Astrocyte of the spinal cord (primary cell): ENCODE results near the gene WDR72.

Source experiments
- DNase-seq: peaks from one replicate; pipeline ENCODE4 v3.0.0; 2011; ENCODE audit warnings: low read depth, low spot score
- H3K4me3 ChIP-seq: 2 replicates; pipeline ENCODE4 v1.5.1; 2011; ENCODE audit warnings: low read depth, mild to moderate bottlenecking, low read length, moderate library complexity
- CTCF ChIP-seq: IDR thresholded peaks from 2 replicates; pipeline ENCODE4 v1.5.1; 2012; ENCODE audit warnings: low read depth, mild to moderate bottlenecking, low read length, inconsistent platforms
- in situ Hi-C: cut with HindIII; loops from 2 replicates; pipeline ENCODE4 v1.10.0; 2017; ENCODE audit warnings: low sequenced_read_pairs

WDR72 gene

DNA sequence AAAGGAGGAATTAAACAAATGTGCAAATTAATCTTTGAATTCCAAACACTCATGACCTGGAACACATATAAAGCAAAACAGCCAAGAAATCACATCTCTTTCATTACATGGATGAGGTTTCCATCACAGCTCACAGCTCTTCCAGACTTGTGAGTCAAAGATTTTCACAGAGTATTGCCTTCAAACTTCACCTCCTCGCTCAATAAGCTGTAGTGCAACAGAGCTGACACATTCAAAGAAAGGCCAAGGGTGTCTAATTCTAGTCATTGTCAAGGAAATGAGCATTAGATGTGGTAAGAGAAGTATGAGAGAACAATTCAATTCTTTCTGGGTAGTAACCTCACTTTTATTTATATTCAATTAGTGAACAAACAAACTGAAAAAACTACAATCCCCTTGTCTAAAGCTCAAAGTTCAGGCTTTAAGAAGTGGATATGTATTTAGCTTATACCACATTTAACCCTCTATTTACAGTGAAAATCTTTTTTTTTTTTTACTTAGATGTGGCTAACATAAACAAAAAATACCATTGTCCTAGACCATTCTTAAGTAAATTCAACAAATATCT is 11.9 kb downstream of the WDR72 start:
- in situ Hi-C loops: no loop called here
- H3K4me3 ChIP-seq: no peak overlapping the region
- TF ChIP-seq CTCF: no peak
- no peak for DNase-seq

DNA sequence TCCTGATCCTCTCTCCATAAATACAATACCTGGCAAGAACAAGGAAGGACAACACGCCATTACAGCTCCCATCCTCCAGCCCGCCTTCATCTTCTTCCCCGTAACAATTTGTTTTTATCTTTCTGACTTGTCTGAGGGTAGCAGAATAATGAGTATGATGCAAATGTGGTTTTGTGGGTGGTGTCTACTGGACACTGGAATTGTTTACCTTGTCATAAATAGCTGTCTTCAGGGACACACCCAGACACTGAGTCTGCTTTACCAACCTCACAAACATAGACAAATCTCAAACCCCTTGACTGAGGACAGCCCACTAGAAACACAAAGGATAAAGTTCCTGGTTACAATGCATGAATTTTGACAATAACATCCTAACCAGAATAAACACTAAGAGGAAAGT is 13.4 kb downstream of the WDR72 start:
- no peak for TF ChIP-seq CTCF
- in situ Hi-C loops: no loop called here

DNA sequence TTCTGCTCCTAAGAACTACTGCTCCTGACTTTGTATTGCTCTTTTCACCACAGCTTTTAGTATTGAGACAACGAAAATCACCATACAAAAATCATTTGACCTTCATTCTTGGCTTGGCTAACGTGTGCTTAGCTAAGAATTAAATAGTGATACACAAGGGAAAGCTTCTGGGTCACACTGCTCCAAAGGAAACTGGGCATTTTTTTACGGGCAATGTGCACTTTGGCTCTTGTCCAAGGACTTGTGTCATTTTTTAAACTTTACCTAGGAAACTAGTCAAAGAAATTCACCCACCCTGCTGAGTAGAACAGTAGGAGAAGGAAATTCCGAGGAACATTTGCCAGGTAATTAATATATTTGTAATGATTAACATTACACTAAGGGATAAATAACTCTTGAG is 19.8 kb downstream of the WDR72 start:
- in situ Hi-C loops: no loop called here
- H3K4me3 ChIP-seq: no peak overlapping the region
- no peak for DNase-seq
- no peak for TF ChIP-seq CTCF

More for the DNA sequence above, 13.4 kb downstream of the WDR72 start:
- no peak overlapping the region for H3K4me3 ChIP-seq
- DNase-seq: no peak

DNA sequence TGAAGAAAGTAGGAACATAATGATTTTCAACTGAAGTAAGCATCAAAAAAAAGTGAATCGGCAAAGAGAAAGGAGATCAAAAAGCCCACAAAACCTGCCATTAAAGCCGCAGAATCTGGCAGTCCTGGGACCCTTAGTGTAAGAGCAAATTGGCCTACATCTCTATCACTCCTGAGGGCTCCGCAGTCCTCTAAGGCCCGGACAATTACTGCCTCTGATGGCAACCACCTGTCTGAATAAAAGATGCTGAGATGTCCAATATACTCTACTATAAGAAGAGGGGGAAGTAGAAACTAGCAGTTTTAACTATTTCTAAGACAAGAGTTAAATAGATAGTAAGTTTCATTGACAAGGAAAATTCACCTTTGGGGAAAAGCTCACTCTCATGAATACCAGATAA is 20.3 kb downstream of the WDR72 start:
- in situ Hi-C loops: no loop called here
- no peak for TF ChIP-seq CTCF
- no peak for DNase-seq
- H3K4me3 ChIP-seq: no peak overlapping the region

DNA sequence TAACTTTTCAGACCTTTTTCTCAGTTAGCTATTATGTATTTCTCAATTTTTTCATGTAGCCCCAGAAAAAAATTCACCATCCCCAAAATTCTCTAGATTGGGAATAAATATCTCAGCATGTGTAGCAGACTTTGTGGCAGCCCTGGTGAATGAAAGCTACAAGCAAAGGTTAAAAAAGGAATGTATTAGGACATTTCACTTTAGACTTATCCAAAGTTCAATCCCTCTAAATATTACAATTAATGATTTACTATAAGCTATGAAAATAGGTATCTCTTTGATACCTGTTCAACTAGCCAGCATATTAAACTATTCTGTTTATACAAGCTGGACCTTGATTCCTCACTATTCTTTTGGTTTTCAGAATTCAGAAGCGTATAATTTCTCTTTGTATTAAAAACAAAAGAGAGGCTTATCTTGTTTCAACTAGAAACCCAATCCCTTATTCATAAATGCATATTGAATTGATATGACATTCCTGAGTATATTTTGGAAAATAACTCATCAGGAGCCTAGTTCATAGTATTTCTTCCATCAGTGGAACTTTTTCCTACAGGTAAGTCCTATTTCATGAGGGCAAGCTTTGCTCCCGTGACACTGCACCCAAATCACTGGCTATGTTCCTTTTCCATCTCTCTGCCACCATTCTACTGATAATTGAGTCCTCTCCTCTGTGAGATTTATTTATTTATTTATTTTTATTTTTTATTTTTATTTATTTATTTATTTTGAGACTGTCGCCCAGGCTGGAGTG is 38.0 kb downstream of the WDR72 start:
- in situ Hi-C loops: no loop called here
- DNase-seq: no peak
- H3K4me3 ChIP-seq: no peak overlapping the region
- no peak for TF ChIP-seq CTCF

DNA sequence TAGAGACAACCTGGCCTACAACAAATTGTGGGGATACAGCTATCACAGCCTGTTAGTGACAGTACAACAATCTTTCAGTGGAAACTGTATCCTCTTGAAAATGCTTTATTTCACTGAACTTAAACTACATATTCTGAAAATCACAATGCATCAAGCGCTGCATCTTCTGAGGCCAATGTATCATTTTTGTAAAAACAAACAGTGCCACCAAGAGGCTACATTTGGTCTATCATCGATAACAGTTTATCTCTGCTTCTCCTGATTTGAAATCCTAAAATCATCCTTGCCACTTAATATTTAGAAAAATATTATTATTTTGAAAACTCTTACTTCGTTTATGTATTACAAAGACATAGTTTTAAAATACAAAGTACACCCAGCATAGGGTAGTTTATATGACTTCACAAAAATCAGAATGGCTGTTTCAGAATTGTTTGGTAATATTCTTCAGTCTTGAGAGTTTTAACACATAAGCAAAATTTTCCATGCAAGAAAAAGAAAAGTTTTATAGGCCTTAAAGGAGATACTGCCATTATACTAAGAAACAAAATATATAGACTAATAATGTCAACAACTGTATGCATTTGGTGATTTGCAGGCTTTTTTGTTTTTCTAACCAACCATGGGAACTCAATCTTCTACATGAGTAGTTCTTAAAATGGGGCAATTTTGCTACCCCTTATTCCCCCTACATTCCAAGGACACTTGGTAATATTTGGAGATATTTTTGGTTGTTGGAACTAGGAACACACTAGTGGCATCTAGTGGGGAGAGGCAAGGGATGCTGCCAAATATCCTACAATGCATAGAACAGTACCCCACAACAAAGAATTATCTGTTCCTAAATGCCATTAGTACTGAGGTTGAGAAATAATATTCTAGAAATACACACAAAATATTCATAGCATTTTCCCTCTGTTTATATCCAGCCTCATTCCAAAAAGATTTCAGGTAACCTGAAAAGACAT is 42.3 kb downstream of the WDR72 start:
- in situ Hi-C loops: no loop called here
- peak; percentile 27 for DNase-seq

More for the DNA sequence above, 42.3 kb downstream of the WDR72 start:
- peak; percentile 30 for TF ChIP-seq CTCF
- H3K4me3 ChIP-seq: no peak overlapping the region
